ENCODE data around the gene CBX2. TPM values are rescaled to one million over a fixed set of nuclear protein-coding genes. Genes with fewer than 3 reads are reported as not detected.

The CBX2 gene
- polyA plus RNA-seq, 2 of the 4 experiments (the other 2 are of a cell fraction), result 7.4 to 16.4 TPM

- TF ChIP-seq PHF8 (IDR thresholded peaks at IDR 0.05; ENCODE audit: borderline replicate concordance, low read depth) (peak; percentile 89), ZC3H11A (IDR thresholded peaks at IDR 0.05) (no peak)
Measured at GRCh38 chr17:79796763-79797491, 19.0 kb downstream of the CBX2 start, which contains the start of gene CBX8 (continued).

- ATAC-seq (peak; percentile 21 to 32; a peak in 5 of 6 replicates), FAIRE-seq (no peak), DNase-seq (ENCODE audit: low read depth in 1 of 2, low spot score in 1 of 2) (peak; percentile 56 to 67)
- ChIA-PET POLR2A (interaction anchor here (0.6 to 5.1 kb wide), 21 partner anchors 11 to 1409 kb away, joined by 3 to 58 read pairs (median 6); partner anchors contain the start of genes CBX2, CBX4 and GAA), CTCF (interaction anchor here (0.6 to 39.8 kb wide), 15 partner anchors 8 to 307 kb away, joined by 3 to 1281 read pairs (median 6); partner anchors contain the start of genes CBX2 and CBX4)
- peak overlapping the region; percentile 90 for H3K4me2 ChIP-seq
- no peak; the same call in 2 of the 3 replicates for TF ChIP-seq BCL3 (IDR thresholded peaks at IDR 0.05)
- peak in 1 of 2 experiments; percentile 55; a peak in 2 of 5 replicates for TF ChIP-seq JUN (IDR thresholded peaks at IDR 0.05)
- 43% methylated on average over 39 of the region's 89 CpGs for WGBS (ENCODE audit: missing lambda C conversion rate)
- no peaks in the 10 kb centered on the region for H3K9me3 ChIP-seq
- peaks cover 28% of the 10 kb centered on the region for H3K4me1 ChIP-seq
- H3K27ac ChIP-seq, result peak overlapping the region; percentile 94 to 96
- peak overlapping the region; percentile 73 for H3K4me3 ChIP-seq
Measured at GRCh38 chr17:79797492-79798298, 19.7 kb downstream of the CBX2 start.

- no peak for ATAC-seq
- no peak for DNase-seq (ENCODE audit: low read depth in 1 of 2, low spot score in 1 of 2)
- H3K4me2 ChIP-seq, result peak overlapping the region; percentile 90
- H3K27ac ChIP-seq, result peak overlapping the region; percentile 94 to 96
- POLR2A ChIA-PET, result interaction anchor here (5.1 kb wide), 1 partner anchor 11 kb away, joined by 58 read pairs; no protein-coding TSS in a partner anchor
- no peaks in the 10 kb centered on the region for H3K9me3 ChIP-seq
- 93% methylated on average over 70 of the region's 70 CpGs for WGBS (ENCODE audit: missing lambda C conversion rate)
- H3K4me1 ChIP-seq, result peaks cover 28% of the 10 kb centered on the region
- FAIRE-seq, result no peak
- H3K4me3 ChIP-seq, result no peak overlapping the region
- CTCF ChIA-PET, result interaction anchor here (0.7 to 39.8 kb wide), 12 partner anchors 9 to 306 kb away, joined by 3 to 1281 read pairs (median 4); partner anchors contain the start of genes CBX4 and GAA
- no peak for TF ChIP-seq MAFK (IDR thresholded peaks at IDR 0.05; ENCODE audit: partially characterized antibody)
- TF ChIP-seq MAZ (IDR thresholded peaks at IDR 0.05; ENCODE audit: borderline replicate concordance, low read depth, low read length), result no peak
- TF ChIP-seq KDM1A (IDR thresholded peaks at IDR 0.05; ENCODE audit: low read depth), result no peak
- TF ChIP-seq JUN (IDR thresholded peaks at IDR 0.05), result no peak
- TF ChIP-seq POLR2AphosphoS2 (conservative IDR thresholded peaks at IDR 0.05; ENCODE audit: low read length), result no peak
- no peak for TF ChIP-seq NFE2L2 (conservative IDR thresholded peaks at IDR 0.05; ENCODE audit: low read length)
- no peak for TF ChIP-seq HMGXB4 (CRISPR knock-in tag; IDR thresholded peaks at IDR 0.05; ENCODE audit: borderline replicate concordance)
- no peak for TF ChIP-seq ELK1 (IDR thresholded peaks at IDR 0.05; ENCODE audit: low read depth, low read length)
- no peak for TF ChIP-seq HEYL (CRISPR knock-in tag; IDR thresholded peaks at IDR 0.05)
- no peak for TF ChIP-seq CTCF (IDR thresholded peaks at IDR 0.05)
- no peak for TF ChIP-seq ATOH8 (CRISPR knock-in tag; IDR thresholded peaks at IDR 0.05; ENCODE audit: low read depth)
- no peak for TF ChIP-seq KDM5A (IDR thresholded peaks at IDR 0.05)
- TF ChIP-seq HOXA7 (CRISPR knock-in tag; IDR thresholded peaks at IDR 0.05), result no peak
- TF ChIP-seq REST (IDR thresholded peaks at IDR 0.05), result no peak
Measured at GRCh38 chr17:79798299-79799173, 20.6 kb downstream of the CBX2 start.
